GM12878 (cell line): ENCODE measurements around the gene PDIA3.

Experiments used
- CHD2 ChIP-seq: IDR thresholded peaks from 2 replicates; pipeline ENCODE4 v1.6.1; 2011; ENCODE audit warnings: low read depth, low read length, improper control_type of control experiment, borderline replicate concordance
- CTCF ChIP-seq, 3 experiments: IDR thresholded peaks in 2 of 3; conservative IDR thresholded peaks in 1 of 3; 2 replicates each; pipeline ENCODE4 v1.5.1; 2011; ENCODE audit warnings: low read depth in 3 of 3, low read length in 3 of 3, mild to moderate bottlenecking in 3 of 3, control low read depth in 2 of 3, moderate library complexity in 2 of 3, inconsistent platforms in 1 of 3, mixed read lengths in 1 of 3; ENCODE audit not compliant: control insufficient read depth in 2 of 3, insufficient read depth in 1 of 3; ENCODE audit errors: extremely low read depth in 1 of 3
- EP300 ChIP-seq, 2 experiments: fragments of 150-350 bp in 1 of 2; IDR thresholded peaks; 2 replicates each; pipeline ENCODE4 v1.6.1; 2011 to 2012; ENCODE audit warnings: low read depth in 2 of 2, low read length in 2 of 2, borderline replicate concordance in 1 of 2, improper control_type of control experiment in 1 of 2, inconsistent platforms in 1 of 2; ENCODE audit not compliant: control insufficient read depth in 1 of 2
- GABPA ChIP-seq: IDR thresholded peaks from 2 replicates; pipeline ENCODE4 v1.6.1; 2014; ENCODE audit warnings: antibody characterized with exemption, low read depth, mild to moderate bottlenecking, inconsistent platforms
- JUNB ChIP-seq: IDR thresholded peaks from 2 replicates; pipeline ENCODE4 v1.6.1; 2016; ENCODE audit warnings: antibody characterized with exemption, mild to moderate bottlenecking
- PBX3 ChIP-seq: IDR thresholded peaks from 2 replicates; pipeline ENCODE4 v1.6.1; 2011; ENCODE audit warnings: mild to moderate bottlenecking, low read depth, low read length, moderate library complexity; ENCODE audit not compliant: insufficient replicate concordance
- ZNF384 ChIP-seq: IDR thresholded peaks from 2 replicates; pipeline ENCODE4 v1.6.1; 2012; ENCODE audit warnings: low read depth, mild to moderate bottlenecking, low read length, improper control_type of control experiment, borderline replicate concordance

- TF ChIP-seq GABPA (peak; percentile 85), CTCF (IDR thresholded peaks at IDR 0.05 in 2 of 3, conservative IDR thresholded peaks at IDR 0.05 in 1 of 3; ENCODE audit: control insufficient read depth in 2 of 3, extremely low read depth in 1 of 3, insufficient read depth in 1 of 3, low read depth in 3 of 3, low read length in 3 of 3) (no peak), PBX3 (no peak), EP300 (IDR thresholded peaks at IDR 0.05; ENCODE audit: borderline replicate concordance in 1 of 2, control insufficient read depth in 1 of 2, low read depth in 2 of 2, low read length in 2 of 2) (peak in 1 of 2 experiments; percentile 35; a peak in 2 of 4 replicates), ZNF384 (no peak), CHD2 (peak; percentile 38; the same call in 1 of the 2 replicates), JUNB (no peak)
Observed at GRCh38 chr15:43800286-43801141, 54.3 kb downstream of the PDIA3 start, which contains the start of gene HYPK.
